BLaER1 treated with 17β-estradiol and CSF1 and Interleukin-3, amounts not matched to agents 10 nM and 100 nM (cell line): Measurements from ENCODE around the gene DMC1.
A peak's percentile ranks its signal among the peaks of the same experiment; 100 is the strongest.

Source experiments
- H3K27ac ChIP-seq, 11 experiments: shearing (Covaris generic); formaldehyde crosslinking; 2 replicates each; pipeline ENCODE4 v1.8.1; 2022
- H3K27me3 ChIP-seq, 11 experiments: shearing (Covaris generic); formaldehyde crosslinking; 2 replicates each; pipeline ENCODE4 v1.8.1; 2022
- H3K36me3 ChIP-seq, 11 experiments: shearing (Covaris generic); formaldehyde crosslinking; 2 replicates each; pipeline ENCODE4 v1.8.1; 2022
- H3K4me1 ChIP-seq, 10 experiments: shearing (Covaris generic); formaldehyde crosslinking; 2 replicates each; pipeline ENCODE4 v1.8.1; 2022
- H3K4me2 ChIP-seq, 11 experiments: shearing (Covaris generic); formaldehyde crosslinking; 2 replicates each; pipeline ENCODE4 v1.8.1; 2022
- H3K4me3 ChIP-seq, 10 experiments: shearing (Covaris generic); formaldehyde crosslinking; 2 replicates each; pipeline ENCODE4 v1.8.1; 2022
- H3K9ac ChIP-seq, 11 experiments: shearing (Covaris generic); formaldehyde crosslinking; 2 replicates each; pipeline ENCODE4 v1.8.1; 2022
- H3K9me3 ChIP-seq, 11 experiments: shearing (Covaris generic); formaldehyde crosslinking; replicated peaks in 1 of 11; 2 replicates each; pipeline ENCODE4 v1.8.1; 2022
- H4K20me1 ChIP-seq, 11 experiments: shearing (Covaris generic); formaldehyde crosslinking; 2 replicates each; pipeline ENCODE4 v1.8.1; 2022
- Cebpa-rat ChIP-seq, 11 experiments: shearing (Covaris generic); IDR thresholded peaks; 2 replicates each; pipeline ENCODE4 v1.8.1; 2022

The DMC1 gene

DNA sequence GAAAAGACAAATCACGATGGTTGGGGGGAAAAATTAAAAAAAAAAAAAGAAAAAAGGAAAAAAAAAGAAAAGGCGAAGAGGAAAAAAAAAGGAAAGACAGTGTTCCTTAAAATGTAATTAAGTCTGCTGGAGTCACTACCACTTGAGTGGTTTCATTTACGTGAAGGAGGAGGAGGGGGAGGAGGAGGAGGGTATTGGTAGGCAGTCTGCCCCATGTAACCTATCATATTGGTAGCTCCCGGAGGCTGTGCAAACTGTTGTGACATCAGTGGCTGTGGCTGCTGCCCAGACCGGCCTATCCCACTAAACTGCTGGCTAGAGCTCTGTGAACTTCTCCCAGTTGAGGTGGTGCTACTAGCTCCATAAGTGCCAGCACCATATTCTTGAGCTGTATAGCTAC is 84.2 kb downstream of the DMC1 start:
- TF ChIP-seq Cebpa-rat (IDR thresholded peaks at IDR 0.05): no peak
- Histone ChIP-seq H3K9me3 (no peaks in the 10 kb centered on the region), H4K20me1 (peaks cover 69 to 99% (median 96%) of the 10 kb centered on the region in 11 experiments), H3K27me3 (no peaks in the 10 kb centered on the region), H3K4me2 (no peak overlapping the region), H3K4me3 (no peak overlapping the region), H3K9ac (no peak overlapping the region), H3K4me1 (no peaks in the 10 kb centered on the region), H3K27ac (no peak overlapping the region), H3K36me3 (peaks cover 97 to 100% (median 99%) of the 10 kb centered on the region in 11 experiments)

DNA sequence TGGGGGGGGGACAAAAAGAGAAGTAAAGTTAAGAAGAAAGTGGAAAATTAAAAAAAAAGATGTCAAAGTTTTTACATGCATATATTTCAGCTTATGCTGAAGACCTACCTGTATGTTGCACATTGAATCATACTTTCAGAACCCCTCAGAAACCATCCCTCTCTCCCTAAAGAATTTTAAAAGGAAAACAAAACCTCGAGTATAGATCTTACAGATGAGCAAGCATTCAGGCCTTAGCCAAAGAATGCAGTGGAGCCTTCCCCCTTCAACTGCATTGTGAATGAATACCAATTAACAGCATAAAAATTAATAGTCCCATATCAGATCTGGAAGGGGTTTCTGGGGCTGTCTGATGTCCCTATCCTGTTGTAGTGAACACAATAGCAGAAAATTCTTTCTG is 85.7 kb downstream of the DMC1 start:
- Histone ChIP-seq H3K27me3 (no peaks in the 10 kb centered on the region), H3K4me3 (no peak overlapping the region), H3K9ac (no peak overlapping the region), H3K4me1 (peaks cover 0 to 9% (median 7%) of the 10 kb centered on the region in 10 experiments; a peak in 11 of 20 replicates), H3K27ac (no peak overlapping the region), H3K9me3 (no peaks in the 10 kb centered on the region), H3K4me2 (no peak overlapping the region), H3K36me3 (peaks cover 81 to 100% (median 96%) of the 10 kb centered on the region in 11 experiments), H4K20me1 (peaks cover 54 to 98% (median 93%) of the 10 kb centered on the region in 11 experiments)
- TF ChIP-seq Cebpa-rat (IDR thresholded peaks at IDR 0.05): no peak

DNA sequence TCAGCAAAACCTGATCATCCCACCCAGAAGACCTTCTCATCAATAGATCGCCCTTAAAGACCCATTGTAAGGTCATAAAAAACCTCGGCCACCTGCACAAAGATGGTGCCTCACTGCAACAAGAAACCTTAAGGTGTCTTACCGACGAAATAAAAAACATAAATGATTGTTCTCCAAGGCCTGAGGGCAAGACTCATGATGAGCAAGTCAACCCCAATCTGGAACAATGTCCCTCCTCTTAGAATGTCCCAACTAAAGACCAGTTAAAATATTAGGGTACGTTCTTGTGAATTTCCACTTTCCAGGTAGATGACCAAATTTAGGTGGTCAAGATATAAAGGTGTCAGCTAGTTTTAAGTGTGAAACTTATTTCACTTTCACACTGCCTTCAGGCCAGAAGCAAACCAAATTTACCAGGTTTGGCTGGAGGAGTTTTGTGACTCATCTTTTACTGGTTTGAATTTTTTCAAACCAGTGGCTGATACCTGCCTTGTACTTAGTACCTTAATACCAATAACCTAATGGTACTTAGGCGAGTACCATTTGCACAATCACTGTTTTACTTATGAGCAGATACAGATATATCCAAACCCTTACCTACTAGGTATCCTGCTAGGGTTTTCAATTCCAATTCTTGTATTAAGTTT is 87.2 kb downstream of the DMC1 start:
- Histone ChIP-seq H4K20me1 (peaks cover 47 to 94% (median 79%) of the 10 kb centered on the region in 11 experiments), H3K9me3 (no peaks in the 10 kb centered on the region), H3K36me3 (peaks cover 67 to 90% (median 84%) of the 10 kb centered on the region in 11 experiments), H3K4me2 (no peak overlapping the region), H3K4me1 (peaks cover 0 to 15% (median 13%) of the 10 kb centered on the region in 10 experiments; a peak in 12 of 20 replicates), H3K4me3 (no peak overlapping the region), H3K9ac (no peak overlapping the region), H3K27ac (no peak overlapping the region), H3K27me3 (no peaks in the 10 kb centered on the region)
- no peak for TF ChIP-seq Cebpa-rat (IDR thresholded peaks at IDR 0.05)

DNA sequence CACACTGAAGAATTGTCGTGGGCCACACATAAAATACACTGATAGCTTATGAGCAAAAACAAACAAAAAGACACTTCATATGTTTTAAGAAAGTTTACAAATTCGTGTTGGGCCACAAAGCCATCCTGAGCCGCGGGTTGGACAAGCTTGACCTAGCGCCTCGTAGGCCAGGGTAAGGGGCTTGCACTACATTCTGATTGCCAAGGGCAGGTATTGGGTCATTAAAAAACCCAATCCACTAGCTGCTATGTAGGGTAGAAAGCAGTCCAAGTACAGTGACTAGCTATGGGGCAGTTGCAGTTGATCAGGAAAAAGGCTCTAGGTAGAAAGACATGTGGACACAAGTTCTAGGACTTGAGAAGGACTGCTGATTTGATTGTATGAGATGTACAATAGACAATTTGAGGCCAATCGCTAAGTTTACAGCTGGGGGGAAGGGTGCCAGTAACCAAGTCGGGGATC is 88.1 kb downstream of the DMC1 start:
- H3K36me3 ChIP-seq: peaks cover 58 to 81% (median 75%) of the 10 kb centered on the region in 11 experiments

DNA sequence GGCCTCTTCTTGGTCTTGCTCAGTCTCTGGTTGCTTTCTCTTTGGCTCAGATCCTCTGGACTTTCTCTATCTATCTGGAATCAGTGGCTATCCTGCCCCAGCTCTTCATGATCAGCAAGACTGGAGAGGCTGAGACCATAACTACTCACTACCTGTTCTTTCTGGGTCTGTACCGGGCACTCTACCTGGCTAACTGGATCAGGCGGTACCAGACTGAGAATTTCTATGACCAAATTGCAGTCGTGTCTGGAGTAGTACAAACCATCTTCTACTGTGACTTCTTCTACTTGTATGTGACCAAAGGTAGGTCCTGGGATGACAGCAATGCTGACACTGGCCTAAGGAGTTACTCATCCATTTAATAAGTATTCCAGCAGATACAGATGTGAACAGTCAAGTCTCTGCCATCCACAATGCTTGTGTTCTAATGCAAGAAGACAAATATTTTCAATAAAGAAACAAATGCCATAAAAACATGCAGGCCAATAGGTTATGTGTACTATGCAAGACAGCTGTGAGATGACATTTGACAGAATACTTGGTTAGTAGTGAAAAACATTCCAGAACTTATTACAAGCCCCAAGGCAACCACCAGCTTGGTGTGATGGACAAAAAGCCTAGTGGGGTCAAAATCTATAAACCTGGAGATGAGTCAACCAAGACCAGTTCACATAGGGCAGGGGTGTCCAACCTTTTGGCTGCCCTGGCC is 88.7 kb downstream of the DMC1 start:
- peaks cover 52 to 75% (median 70%) of the 10 kb centered on the region in 11 experiments for H3K36me3 ChIP-seq
- H3K27ac ChIP-seq: no peak overlapping the region
- H3K4me2 ChIP-seq: no peak overlapping the region
- no peak overlapping the region for H3K9ac ChIP-seq
- H3K9me3 ChIP-seq: no peaks in the 10 kb centered on the region
- no peak for TF ChIP-seq Cebpa-rat (IDR thresholded peaks at IDR 0.05)
- no peaks in the 10 kb centered on the region for H3K27me3 ChIP-seq
- H3K4me3 ChIP-seq: no peak overlapping the region
- peaks cover 32 to 83% (median 64%) of the 10 kb centered on the region in 11 experiments for H4K20me1 ChIP-seq
- H3K4me1 ChIP-seq: peaks cover 0 to 15% (median 13%) of the 10 kb centered on the region in 10 experiments; a peak in 12 of 20 replicates

More for the DNA sequence above, 88.1 kb downstream of the DMC1 start:
- H3K27me3 ChIP-seq: no peaks in the 10 kb centered on the region
- H4K20me1 ChIP-seq: peaks cover 38 to 89% (median 70%) of the 10 kb centered on the region in 11 experiments
- no peak overlapping the region for H3K4me2 ChIP-seq
- H3K9ac ChIP-seq: no peak overlapping the region
- H3K9me3 ChIP-seq: no peaks in the 10 kb centered on the region
- peaks cover 0 to 15% (median 13%) of the 10 kb centered on the region in 10 experiments; a peak in 12 of 20 replicates for H3K4me1 ChIP-seq
- TF ChIP-seq Cebpa-rat (IDR thresholded peaks at IDR 0.05): no peak
- H3K27ac ChIP-seq: no peak overlapping the region
- H3K4me3 ChIP-seq: no peak overlapping the region

DNA sequence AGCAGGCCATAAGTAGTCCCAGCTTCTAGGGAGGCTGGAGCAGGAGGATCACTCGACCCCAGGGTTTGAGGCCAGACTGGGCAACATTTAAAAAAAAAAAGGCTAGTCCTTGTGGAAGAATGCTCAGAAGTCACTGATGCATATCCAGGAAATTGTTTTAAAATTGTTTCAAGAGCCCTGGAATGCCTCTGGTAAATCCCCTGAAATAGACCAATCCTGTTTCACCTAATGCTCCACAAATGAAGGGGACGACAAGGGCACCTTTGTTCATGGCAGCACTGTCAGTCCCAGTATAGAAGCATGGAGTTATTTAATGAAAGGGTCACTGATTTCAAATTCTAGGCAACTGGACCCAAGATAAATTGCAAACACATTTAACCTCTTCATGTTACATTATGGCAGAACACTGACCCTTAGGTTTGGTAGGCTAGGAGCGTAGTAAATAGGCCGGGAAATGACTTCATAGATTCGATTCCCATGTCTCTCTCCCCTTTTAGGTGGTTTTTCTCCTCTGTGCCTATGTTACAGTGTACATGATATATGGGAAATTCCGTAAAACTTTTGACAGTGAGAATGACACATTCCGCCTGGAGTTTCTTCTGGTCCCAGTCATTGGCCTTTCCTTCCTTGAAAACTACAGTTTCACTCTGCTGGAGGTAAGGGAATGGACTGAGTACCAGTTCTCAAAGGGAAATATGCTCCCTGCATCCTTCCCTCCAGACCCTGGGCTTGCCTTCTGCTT is 90.7 kb downstream of the DMC1 start:
- TF ChIP-seq Cebpa-rat (IDR thresholded peaks at IDR 0.05): no peak
- no peak overlapping the region for H3K9ac ChIP-seq
- no peaks in the 10 kb centered on the region for H3K27me3 ChIP-seq
- H3K4me2 ChIP-seq: peak overlapping the region in 5 of 11 experiments; percentile 3 to 34 (median 25); a peak in 4 of 22 replicates
- peaks cover 33 to 55% (median 50%) of the 10 kb centered on the region in 11 experiments for H3K36me3 ChIP-seq
- peaks cover 0 to 15% (median 13%) of the 10 kb centered on the region in 10 experiments; a peak in 12 of 20 replicates for H3K4me1 ChIP-seq
- no peaks in the 10 kb centered on the region for H3K9me3 ChIP-seq
- no peak overlapping the region for H3K4me3 ChIP-seq
- no peak overlapping the region for H3K27ac ChIP-seq
- H4K20me1 ChIP-seq: peaks cover 15 to 65% (median 47%) of the 10 kb centered on the region in 11 experiments

DNA sequence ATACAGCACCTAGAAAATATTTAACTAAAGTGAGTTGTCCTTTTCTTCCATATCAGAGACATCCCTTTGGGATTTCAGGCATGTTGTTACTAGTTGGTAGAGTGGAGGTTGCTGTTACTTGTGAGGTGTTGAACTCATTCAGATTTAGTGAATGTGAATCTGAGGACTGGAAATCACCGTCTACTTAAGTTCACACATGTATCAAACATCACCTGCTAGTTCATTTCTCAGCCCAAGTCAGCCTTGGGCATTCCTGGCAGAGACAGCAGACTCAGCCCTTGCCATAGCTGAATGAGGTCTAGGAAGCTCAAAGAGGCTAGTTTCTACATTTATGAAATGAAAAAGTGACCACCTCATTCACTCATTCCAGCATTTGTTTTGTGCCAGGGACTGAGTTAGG is 92.4 kb downstream of the DMC1 start:
- H3K4me1 ChIP-seq: peaks cover 0 to 15% (median 13%) of the 10 kb centered on the region in 10 experiments; a peak in 12 of 20 replicates
- peaks cover 16 to 38% (median 34%) of the 10 kb centered on the region in 11 experiments; a peak in 21 of 22 replicates for H3K36me3 ChIP-seq
- H3K27me3 ChIP-seq: no peaks in the 10 kb centered on the region
- H3K27ac ChIP-seq: no peak overlapping the region
- H3K4me2 ChIP-seq: no peak overlapping the region
- peaks cover 4 to 48% (median 30%) of the 10 kb centered on the region in 11 experiments for H4K20me1 ChIP-seq
- no peak overlapping the region for H3K9ac ChIP-seq
- no peaks in the 10 kb centered on the region for H3K9me3 ChIP-seq
- TF ChIP-seq Cebpa-rat (IDR thresholded peaks at IDR 0.05): no peak
- H3K4me3 ChIP-seq: no peak overlapping the region

DNA sequence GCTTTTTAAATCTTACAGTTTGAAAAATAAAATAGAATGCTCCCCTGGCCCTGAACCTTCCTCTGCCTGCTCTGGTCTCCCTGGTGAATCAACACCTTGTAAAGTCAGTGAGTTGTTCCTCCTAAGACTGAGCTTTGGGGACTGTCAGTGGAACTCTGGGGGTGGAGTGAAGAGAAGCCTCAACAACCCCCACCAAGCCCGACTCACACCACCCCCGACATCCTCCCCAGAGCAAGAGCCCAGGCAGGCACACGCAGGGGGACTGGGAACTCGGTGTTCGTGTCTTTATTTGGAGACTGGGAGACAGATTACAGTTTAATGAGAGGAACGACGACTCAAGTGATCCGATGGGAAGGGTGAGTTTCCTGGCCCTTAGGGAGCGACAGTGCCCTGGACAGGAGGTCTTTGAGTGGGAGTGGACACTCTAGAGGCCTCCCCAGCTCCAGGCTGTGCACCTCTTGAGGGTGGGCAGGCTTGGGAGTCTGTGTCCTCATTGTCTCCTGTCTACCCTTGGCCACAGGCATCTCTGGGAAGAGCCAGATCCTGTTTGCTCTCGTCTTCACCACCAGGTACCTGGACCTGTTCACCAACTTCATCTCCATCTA is 95.9 kb downstream of the DMC1 start:
- Histone ChIP-seq H3K9me3 (no peaks in the 10 kb centered on the region), H3K9ac (no peak overlapping the region), H3K4me2 (no peak overlapping the region), H4K20me1 (peaks cover 0 to 13% (median 2%) of the 10 kb centered on the region in 11 experiments; a peak in 5 of 22 replicates), H3K4me3 (no peak overlapping the region), H3K27me3 (peaks cover 0 to 5% (median 5%) of the 10 kb centered on the region in 11 experiments; a peak in 18 of 22 replicates), H3K36me3 (peaks cover 0 to 4% (median 0%) of the 10 kb centered on the region in 11 experiments; a peak in 3 of 22 replicates), H3K4me1 (peaks cover 0 to 9% (median 6%) of the 10 kb centered on the region in 10 experiments; a peak in 11 of 20 replicates), H3K27ac (no peak overlapping the region)
- no peak for TF ChIP-seq Cebpa-rat (IDR thresholded peaks at IDR 0.05)
